H9 (cell line): ENCODE data around the gene TGFBRAP1. TPM values are rescaled to one million over a fixed set of nuclear protein-coding genes. Genes with fewer than 3 reads are reported as not detected.

ENCODE experiments used
- DNase-seq: peaks from one replicate; pipeline ENCODE4 v3.0.0-alpha.2; 2017
- H2AFZ ChIP-seq: one replicate; pipeline ENCODE4 v1.6.1; 2013; ENCODE audit warnings: mild to moderate bottlenecking, low read length, control low read depth, moderate library complexity
- H2AK5ac ChIP-seq: 2 replicates; pipeline ENCODE4 v1.6.1; 2013; ENCODE audit warnings: low read length, control low read depth, mixed read lengths; ENCODE audit not compliant: insufficient read length
- H2BK120ac ChIP-seq: one replicate; pipeline ENCODE4 v1.6.1; 2013; ENCODE audit warnings: low read depth, mild to moderate bottlenecking, low read length, control low read depth, inconsistent platforms; ENCODE audit not compliant: poor library complexity, severe bottlenecking
- H2BK12ac ChIP-seq: 2 replicates; pipeline ENCODE4 v1.6.1; 2013; ENCODE audit warnings: low read length, control low read depth, mixed read lengths, low read depth; ENCODE audit not compliant: insufficient read length
- H2BK15ac ChIP-seq: 2 replicates; pipeline ENCODE4 v1.6.1; 2013; ENCODE audit warnings: low read depth, low read length, control low read depth
- H2BK20ac ChIP-seq: one replicate; pipeline ENCODE4 v1.6.1; 2013; ENCODE audit warnings: low read depth, mild to moderate bottlenecking, low read length, control low read depth, inconsistent platforms; ENCODE audit not compliant: poor library complexity, severe bottlenecking
- H2BK5ac ChIP-seq: 2 replicates; pipeline ENCODE4 v1.6.1; 2013; ENCODE audit warnings: low read length, control low read depth, mixed read lengths; ENCODE audit not compliant: insufficient read length
- H3K14ac ChIP-seq: 2 replicates; pipeline ENCODE4 v1.6.1; 2013; ENCODE audit warnings: low read length, control low read depth; ENCODE audit not compliant: insufficient read depth
- H3K18ac ChIP-seq: 2 replicates; pipeline ENCODE4 v1.6.1; 2013; ENCODE audit warnings: low read depth, mild to moderate bottlenecking, mixed read lengths, low read length, control low read depth; ENCODE audit not compliant: insufficient read length
- H3K23ac ChIP-seq: 2 replicates; pipeline ENCODE4 v1.6.1; 2013; ENCODE audit warnings: low read length, control low read depth, mixed read lengths, low read depth; ENCODE audit not compliant: insufficient read length
- H3K23me2 ChIP-seq: 2 replicates; pipeline ENCODE4 v1.6.1; 2013; ENCODE audit warnings: low read depth, mild to moderate bottlenecking, mixed read lengths, low read length, control low read depth; ENCODE audit not compliant: insufficient read length, poor library complexity, severe bottlenecking
- H3K27ac ChIP-seq: 2 replicates; pipeline ENCODE4 v1.5.1; 2013; ENCODE audit warnings: low read length, control low read depth, mixed read lengths, low read depth; ENCODE audit not compliant: insufficient read length
- H3K27me3 ChIP-seq: 2 replicates; pipeline ENCODE4 v1.6.1; 2013; ENCODE audit warnings: low read length, control low read depth, inconsistent platforms; ENCODE audit not compliant: insufficient read depth
- H3K4ac ChIP-seq: 2 replicates; pipeline ENCODE4 v1.6.1; 2013; ENCODE audit warnings: low read depth, mild to moderate bottlenecking, control low read depth, inconsistent platforms, low read length, moderate library complexity
- H3K4me1 ChIP-seq: 2 replicates; pipeline ENCODE4 v1.6.1; 2013; ENCODE audit warnings: low read length, control low read depth, inconsistent platforms; ENCODE audit not compliant: insufficient read depth
- H3K4me2 ChIP-seq: 2 replicates; pipeline ENCODE4 v1.6.1; 2013; ENCODE audit warnings: low read length, control low read depth, mixed read lengths; ENCODE audit not compliant: insufficient read length, insufficient read depth
- H3K56ac ChIP-seq: 2 replicates; pipeline ENCODE4 v1.6.1; 2013; ENCODE audit warnings: low read depth, mild to moderate bottlenecking, mixed read lengths, low read length, control low read depth; ENCODE audit not compliant: insufficient read length
- H3K79me1 ChIP-seq: 2 replicates; pipeline ENCODE4 v1.6.1; 2013; ENCODE audit warnings: low read depth, mild to moderate bottlenecking, moderate library complexity, low read length, control low read depth, inconsistent platforms; ENCODE audit not compliant: insufficient read depth, poor library complexity, severe bottlenecking
- H3K79me2 ChIP-seq: 2 replicates; pipeline ENCODE4 v1.6.1; 2013; ENCODE audit warnings: low read length, control low read depth, inconsistent platforms; ENCODE audit not compliant: insufficient read depth
- H3K9ac ChIP-seq: 2 replicates; pipeline ENCODE4 v1.6.1; 2013; ENCODE audit warnings: low read length, control low read depth, mixed read lengths; ENCODE audit not compliant: insufficient read length; ENCODE audit errors: extremely low read depth
- H3K9me3 ChIP-seq: one replicate; pipeline ENCODE4 v1.6.1; 2013; ENCODE audit warnings: low read depth, low read length, inconsistent platforms; ENCODE audit not compliant: control insufficient read depth
- H3T11ph ChIP-seq: one replicate; pipeline ENCODE4 v1.6.1; 2013; ENCODE audit warnings: mild to moderate bottlenecking, low read length, control low read depth, inconsistent platforms
- H4K20me1 ChIP-seq: one replicate; pipeline ENCODE4 v1.6.1; 2013; ENCODE audit not compliant: control insufficient read depth, insufficient read length, insufficient read depth
- H4K5ac ChIP-seq: 2 replicates; pipeline ENCODE4 v1.6.1; 2013; ENCODE audit warnings: low read depth, mild to moderate bottlenecking, mixed read lengths, low read length, control low read depth; ENCODE audit not compliant: insufficient read length
- H4K8ac ChIP-seq: replicated peaks from 2 replicates; pipeline ENCODE4 v1.6.1; 2013; ENCODE audit warnings: low read length, control low read depth, mixed read lengths, low read depth; ENCODE audit not compliant: insufficient read length
- H4K91ac ChIP-seq: 2 replicates; pipeline ENCODE4 v1.6.1; 2013; ENCODE audit warnings: low read depth, mild to moderate bottlenecking, moderate library complexity, mixed read lengths, low read length, control low read depth; ENCODE audit not compliant: insufficient read length
- H3K27ac Mint-ChIP-seq, 3 experiments: 2 replicates in 2 of 3; 3 replicates in 1 of 3; pipeline ENCODE4 v1.8.0; 2020 to 2021; ENCODE audit warnings: mixed read lengths in 3 of 3, mild to moderate bottlenecking in 1 of 3, moderate library complexity in 1 of 3
- H3K27me3 Mint-ChIP-seq: 2 replicates; pipeline ENCODE4 v1.8.0; 2021; ENCODE audit warnings: low read depth, mild to moderate bottlenecking, moderate library complexity, mixed read lengths
- H3K36me3 Mint-ChIP-seq, 3 experiments: 2 replicates in 2 of 3; 3 replicates in 1 of 3; pipeline ENCODE4 v1.8.0; 2020 to 2021; ENCODE audit warnings: low read depth in 3 of 3, mixed read lengths in 3 of 3; ENCODE audit not compliant: insufficient read depth in 1 of 3
- H3K4me1 Mint-ChIP-seq, 2 experiments: 2 replicates each; pipeline ENCODE4 v1.8.0; 2020; ENCODE audit warnings: mixed read lengths in 2 of 2
- H3K4me3 Mint-ChIP-seq, 2 experiments: 2 replicates in 1 of 2; 3 replicates in 1 of 2; pipeline ENCODE4 v1.8.0; 2020 to 2021; ENCODE audit warnings: mild to moderate bottlenecking in 2 of 2, mixed read lengths in 2 of 2, moderate library complexity in 1 of 2
- H3K9me3 Mint-ChIP-seq, 2 experiments: 2 replicates in 1 of 2; 3 replicates in 1 of 2; pipeline ENCODE4 v1.8.0; 2020; ENCODE audit warnings: mild to moderate bottlenecking in 2 of 2, mixed read lengths in 2 of 2, moderate library complexity in 1 of 2
- CTCF ChIP-seq: fragments of 200-600 bp; sonication (generic); conservative IDR thresholded peaks from 3 replicates; pipeline ENCODE4 v1.8.0; 2021; ENCODE audit warnings: antibody characterized with exemption, mild to moderate bottlenecking
- WGBS: extraction: QIAGEN DNeasy Blood & Tissue Kit; methylation state at CpG from one replicate; pipeline ENCODE4 v1.1.7; 2013; ENCODE audit warnings: missing lambda C conversion rate, low lambda C conversion rate, mixed read lengths; ENCODE audit not compliant: insufficient read length; ENCODE audit errors: extremely low coverage; 5-methylcytosine and 5-hydroxymethylcytosine counted together
- total RNA-seq: library from RNA; stranded (reverse); gene quantifications from 2 replicates; pipeline ENCODE4 v1.2.1, GENCODE V29; 2021

TGFBRAP1 gene
- total RNA-seq, 1 experiment from 2014 or later: 23.6 TPM

- no peaks in the 10 kb centered on the region for H4K20me1 ChIP-seq
- H2BK120ac ChIP-seq: no peak overlapping the region
- H2BK15ac ChIP-seq: no peak overlapping the region
- H3K27me3 ChIP-seq: no peaks in the 10 kb centered on the region
- H2AFZ ChIP-seq: no peak overlapping the region
- H4K8ac ChIP-seq: no peak overlapping the region
- no peak overlapping the region for H3K27ac ChIP-seq
- H3K79me1 ChIP-seq: no peaks in the 10 kb centered on the region
- no peaks in the 10 kb centered on the region for H3K23me2 ChIP-seq
- no peak for TF ChIP-seq CTCF
- no peaks in the 10 kb centered on the region for H3K4me1 ChIP-seq
- H3K56ac ChIP-seq: no peak overlapping the region
- H3K18ac ChIP-seq: no peak overlapping the region
- no peak overlapping the region for H2AK5ac ChIP-seq
- H2BK5ac ChIP-seq: no peak overlapping the region
- H2BK20ac ChIP-seq: no peak overlapping the region
- no peaks in the 10 kb centered on the region for H3K9me3 ChIP-seq
- no peak overlapping the region for H2BK12ac ChIP-seq
- H3K4me3 Mint-ChIP-seq: no peak overlapping the region
- H3K9ac ChIP-seq: no peak overlapping the region
- H4K5ac ChIP-seq: no peak overlapping the region
- H3K4me2 ChIP-seq: no peak overlapping the region
- WGBS: no CpG with 5 or more reads among the region's 10 CpGs
- H3K27me3 Mint-ChIP-seq: no peaks in the 10 kb centered on the region; the same call in 1 of the 2 replicates
- no peak for DNase-seq
- no peak overlapping the region for H3K14ac ChIP-seq
- no peak overlapping the region for H4K91ac ChIP-seq
- no peak overlapping the region for H3K23ac ChIP-seq
- no peak overlapping the region for H3K4ac ChIP-seq
- H3T11ph ChIP-seq: no peak overlapping the region
- no peaks in the 10 kb centered on the region; a peak in 1 of 5 replicates for H3K9me3 Mint-ChIP-seq
- no peak overlapping the region for H3K27ac Mint-ChIP-seq
- no peaks in the 10 kb centered on the region for H3K79me2 ChIP-seq
- H3K36me3 Mint-ChIP-seq: peaks cover 2 to 30% (median 15%) of the 10 kb centered on the region in 3 experiments; a peak in 6 of 7 replicates
- no peaks in the 10 kb centered on the region; a peak in 1 of 4 replicates for H3K4me1 Mint-ChIP-seq
Measured at GRCh38 chr2:105262651-105263091, 66.9 kb downstream of the TGFBRAP1 start.
